Transverse colon (tissue), 3 donors: ENCODE results near the gene TLR4.

Experiments
- EP300 ChIP-seq: sonication (generic); formaldehyde crosslinking; IDR thresholded peaks from one replicate; pipeline ENCODE4 v1.6.1; 2017; ENCODE audit warnings: antibody characterized with exemption, low read depth
- POLR2A ChIP-seq: fragments of 450-650 bp; IDR thresholded peaks from one replicate; pipeline ENCODE4 v1.6.1; 2016; ENCODE audit warnings: antibody characterized with exemption, mild to moderate bottlenecking, moderate library complexity
- TF ChIP-seq, protein P1 (sequence below), 5 experiments: fragments of 200-600 bp in 3 of 5; fragments of 450-650 bp in 2 of 5; sonication (generic) in 3 of 5; IDR thresholded peaks; 1 replicate in 2 of 5; 2 replicates in 3 of 5; pipeline ENCODE4 v1.5.1; 2016 to 2017; ENCODE audit warnings: antibody characterized with exemption in 5 of 5, inconsistent platforms in 3 of 5, mild to moderate bottlenecking in 2 of 5, moderate library complexity in 1 of 5

GRCh38 chr9:117718701-117719100, 14.5 kb downstream of the TLR4 start:
- TF ChIP-seq, protein P1, sequence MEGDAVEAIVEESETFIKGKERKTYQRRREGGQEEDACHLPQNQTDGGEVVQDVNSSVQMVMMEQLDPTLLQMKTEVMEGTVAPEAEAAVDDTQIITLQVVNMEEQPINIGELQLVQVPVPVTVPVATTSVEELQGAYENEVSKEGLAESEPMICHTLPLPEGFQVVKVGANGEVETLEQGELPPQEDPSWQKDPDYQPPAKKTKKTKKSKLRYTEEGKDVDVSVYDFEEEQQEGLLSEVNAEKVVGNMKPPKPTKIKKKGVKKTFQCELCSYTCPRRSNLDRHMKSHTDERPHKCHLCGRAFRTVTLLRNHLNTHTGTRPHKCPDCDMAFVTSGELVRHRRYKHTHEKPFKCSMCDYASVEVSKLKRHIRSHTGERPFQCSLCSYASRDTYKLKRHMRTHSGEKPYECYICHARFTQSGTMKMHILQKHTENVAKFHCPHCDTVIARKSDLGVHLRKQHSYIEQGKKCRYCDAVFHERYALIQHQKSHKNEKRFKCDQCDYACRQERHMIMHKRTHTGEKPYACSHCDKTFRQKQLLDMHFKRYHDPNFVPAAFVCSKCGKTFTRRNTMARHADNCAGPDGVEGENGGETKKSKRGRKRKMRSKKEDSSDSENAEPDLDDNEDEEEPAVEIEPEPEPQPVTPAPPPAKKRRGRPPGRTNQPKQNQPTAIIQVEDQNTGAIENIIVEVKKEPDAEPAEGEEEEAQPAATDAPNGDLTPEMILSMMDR (IDR thresholded peaks at IDR 0.05) = no peak
- TF ChIP-seq POLR2A (no peak), EP300 (no peak)
